ENCODE results near the gene TMEM94. TPM values are rescaled to one million over a fixed set of nuclear protein-coding genes. Genes with fewer than 3 reads are reported as not detected.

TMEM94 gene
- total and polyA plus RNA-seq, 2 of the 13 experiments (the other 11 are each of a cell fraction or from before 2014, with no cell fraction given) = 32.6 to 134 TPM

DNA sequence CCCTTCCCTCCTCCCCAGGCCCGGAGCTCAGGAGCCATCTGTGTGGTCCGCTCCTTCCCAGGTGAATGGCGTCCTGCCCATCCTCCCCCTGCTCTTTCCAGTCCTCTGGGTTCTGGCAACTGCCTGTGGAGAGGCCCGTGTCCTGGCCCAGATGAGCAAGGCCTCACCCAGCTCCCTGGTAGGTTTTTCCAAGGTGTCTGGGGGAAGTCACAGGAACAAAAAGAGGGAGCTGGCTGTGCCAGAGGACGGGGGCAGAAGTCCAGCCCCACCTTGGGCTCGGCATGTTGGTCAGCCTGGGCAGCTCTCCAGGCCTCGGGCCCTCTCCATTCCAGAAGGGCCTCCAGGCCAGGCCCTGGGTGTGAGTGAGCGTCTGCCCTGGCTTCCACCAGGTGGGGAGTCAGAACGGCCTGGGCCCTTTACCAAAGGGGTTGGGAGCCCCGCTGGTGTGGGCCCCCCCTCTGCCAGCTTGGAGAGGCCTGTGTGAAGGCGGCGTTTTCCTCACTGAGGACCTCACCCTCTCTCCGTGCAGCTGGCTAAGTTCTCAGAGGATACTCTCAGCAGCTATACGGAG lies 33.8 kb downstream of the TMEM94 start:
- POLR2A ChIA-PET = no interaction called here
- Histone ChIP-seq H3K9ac (ENCODE audit: insufficient read depth, low read depth, low read length) (no peak overlapping the region), H3K4me3 (replicated peaks in 1 of 3; ENCODE audit: insufficient read depth in 1 of 3, low read depth in 2 of 3, low read length in 3 of 3) (no peak overlapping the region), H3K4me2 (ENCODE audit: low read depth, low read length) (no peak overlapping the region), H3K9me3 (ENCODE audit: low read length) (no peaks in the 10 kb centered on the region), H3K27me3 (ENCODE audit: control insufficient read depth in 1 of 2, insufficient read depth in 2 of 2, low read length in 2 of 2) (no peaks in the 10 kb centered on the region), H4K20me1 (ENCODE audit: insufficient read depth, low read length) (peaks cover 3% of the 10 kb centered on the region; the same call in 1 of the 2 replicates), H3K4me1 (ENCODE audit: insufficient read depth, low read length) (no peaks in the 10 kb centered on the region), H3K79me2 (ENCODE audit: insufficient read depth, low read length) (no peaks in the 10 kb centered on the region), H2AFZ (ENCODE audit: low read length) (no peak overlapping the region), H3K36me3 (replicated peaks in 1 of 2; ENCODE audit: control insufficient read depth in 1 of 2, insufficient read depth in 2 of 2, low read length in 2 of 2) (peaks cover 44 to 57% of the 10 kb centered on the region in 2 experiments), H3K27ac (ENCODE audit: extremely low read length, insufficient read depth, low read length) (no peak overlapping the region)
- DNase-seq (ENCODE audit: low spot score) (no peak), FAIRE-seq (no peak), ATAC-seq (no peak)
- 95% methylated on average over 12 of the region's 14 CpGs for WGBS (ENCODE audit: low lambda C conversion rate)
- BruUV-seq (replicated peaks) = no TSS peak
- CTCF ChIA-PET (ENCODE audit: low intra/inter-chr PET ratio, low total read pairs) = no interaction called here
- intact Hi-C loops (cut with micrococcal nuclease; ENCODE audit: unreplicated experiment) = no loop called here
- in situ Hi-C loops (cut with HindIII; ENCODE audit: extremely low pct_ligation_motif_present, low pct_unique_long_range_greater_than_20kb) = no loop called here
- no peak for TF ChIP-seq ZNF34 (CRISPR knock-in tag; IDR thresholded peaks at IDR 0.05; ENCODE audit: borderline replicate concordance)
- TF ChIP-seq ZNF557 (CRISPR knock-in tag; IDR thresholded peaks at IDR 0.05) = no peak
- TF ChIP-seq ZNF160 (CRISPR knock-in tag; IDR thresholded peaks at IDR 0.05) = no peak
- no peak for TF ChIP-seq ZBTB3 (CRISPR knock-in tag; IDR thresholded peaks at IDR 0.05; ENCODE audit: borderline replicate concordance, low read depth)
- TF ChIP-seq, protein P1, sequence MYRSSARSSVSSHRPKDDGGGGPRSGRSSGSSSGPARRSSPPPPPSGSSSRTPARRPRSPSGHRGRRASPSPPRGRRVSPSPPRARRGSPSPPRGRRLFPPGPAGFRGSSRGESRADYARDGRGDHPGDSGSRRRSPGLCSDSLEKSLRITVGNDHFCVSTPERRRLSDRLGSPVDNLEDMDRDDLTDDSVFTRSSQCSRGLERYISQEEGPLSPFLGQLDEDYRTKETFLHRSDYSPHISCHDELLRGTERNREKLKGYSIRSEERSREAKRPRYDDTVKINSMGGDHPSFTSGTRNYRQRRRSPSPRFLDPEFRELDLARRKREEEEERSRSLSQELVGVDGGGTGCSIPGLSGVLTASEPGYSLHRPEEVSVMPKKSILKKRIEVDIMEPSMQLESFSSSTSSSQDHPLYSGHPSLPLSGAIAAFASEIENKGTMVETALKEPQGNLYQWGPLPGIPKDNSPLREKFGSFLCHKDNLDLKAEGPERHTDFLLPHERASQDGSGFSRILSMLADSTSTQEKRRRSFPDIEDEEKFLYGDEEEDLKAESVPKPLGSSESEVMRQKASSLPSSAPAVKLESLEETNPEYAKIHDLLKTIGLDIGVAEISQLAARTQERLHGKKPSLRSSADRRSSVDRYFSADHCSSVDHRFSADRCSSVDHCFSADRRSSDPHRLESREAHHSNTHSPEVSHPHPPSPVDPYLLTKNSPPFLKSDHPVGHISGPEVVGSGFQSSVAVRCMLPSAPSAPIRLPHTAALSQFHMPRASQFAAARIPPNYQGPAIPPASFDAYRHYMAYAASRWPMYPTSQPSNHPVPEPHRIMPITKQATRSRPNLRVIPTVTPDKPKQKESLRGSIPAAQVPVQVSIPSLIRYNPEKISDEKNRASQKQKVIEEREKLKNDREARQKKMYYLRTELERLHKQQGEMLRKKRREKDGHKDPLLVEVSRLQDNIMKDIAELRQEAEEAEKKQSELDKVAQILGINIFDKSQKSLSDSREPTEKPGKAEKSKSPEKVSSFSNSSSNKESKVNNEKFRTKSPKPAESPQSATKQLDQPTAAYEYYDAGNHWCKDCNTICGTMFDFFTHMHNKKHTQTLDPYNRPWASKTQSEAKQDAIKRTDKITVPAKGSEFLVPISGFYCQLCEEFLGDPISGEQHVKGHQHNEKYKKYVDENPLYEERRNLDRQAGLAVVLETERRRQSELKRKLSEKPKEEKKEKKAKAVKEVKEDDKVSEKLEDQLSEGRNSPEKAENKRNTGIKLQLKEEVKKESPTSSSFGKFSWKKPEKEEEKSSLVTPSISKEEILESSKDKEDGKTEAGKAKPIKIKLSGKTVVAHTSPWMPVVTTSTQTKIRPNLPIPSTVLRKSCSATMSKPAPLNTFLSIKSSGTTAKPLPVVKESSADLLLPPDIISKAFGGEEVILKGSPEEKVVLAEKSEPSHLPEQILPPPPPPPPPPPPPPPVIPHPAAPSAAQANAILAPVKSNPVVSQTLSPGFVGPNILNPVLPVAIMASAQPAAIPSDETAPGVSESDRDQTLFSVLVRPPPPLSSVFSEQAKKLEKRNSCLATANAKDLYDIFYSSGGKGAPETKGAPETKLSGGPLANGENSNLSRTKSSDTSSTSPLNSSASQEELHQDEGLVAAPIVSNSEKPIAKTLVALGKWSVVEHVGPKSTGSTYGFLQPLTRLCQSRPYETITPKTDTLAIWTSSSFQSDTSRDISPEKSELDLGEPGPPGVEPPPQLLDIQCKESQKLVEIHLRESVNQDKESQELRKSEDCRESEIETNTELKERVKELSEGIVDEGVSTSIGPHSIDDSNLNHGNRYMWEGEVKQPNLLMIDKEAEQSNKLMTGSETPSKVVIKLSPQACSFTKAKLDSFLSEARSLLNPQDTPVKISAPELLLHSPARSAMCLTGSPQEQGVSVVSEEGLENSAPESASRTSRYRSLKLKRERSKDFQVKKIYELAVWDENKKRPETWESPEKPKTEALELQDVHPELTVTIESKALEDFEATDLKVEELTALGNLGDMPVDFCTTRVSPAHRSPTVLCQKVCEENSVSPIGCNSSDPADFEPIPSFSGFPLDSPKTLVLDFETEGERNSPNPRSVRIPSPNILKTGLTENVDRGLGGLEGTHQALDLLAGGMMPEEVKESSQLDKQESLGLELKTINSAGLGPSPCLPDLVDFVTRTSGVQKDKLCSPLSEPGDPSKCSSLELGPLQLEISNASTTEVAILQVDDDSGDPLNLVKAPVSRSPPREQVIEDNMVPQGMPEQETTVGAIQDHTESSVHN (CRISPR knock-in tag; IDR thresholded peaks at IDR 0.05) = no peak
- TF ChIP-seq KLF9 (CRISPR knock-in tag; IDR thresholded peaks at IDR 0.05; ENCODE audit: low read depth) = no peak
- no peak for TF ChIP-seq DMAP1 (CRISPR knock-in tag; IDR thresholded peaks at IDR 0.05)
- no peak for TF ChIP-seq ZNF720 (CRISPR knock-in tag; IDR thresholded peaks at IDR 0.05)
- no peak for TF ChIP-seq ZNF577 (CRISPR knock-in tag; IDR thresholded peaks at IDR 0.05; ENCODE audit: borderline replicate concordance, low read depth)
- TF ChIP-seq ZMYM2 (CRISPR knock-in tag; IDR thresholded peaks at IDR 0.05) = no peak

Measured in HepG2 (cell line).